BLaER1 (cell line): ENCODE data around the gene FCHO1.
"Not testable (repeated sequence)": the region's sequence is repeated elsewhere in the genome, so short reads cannot be mapped to it uniquely, and the experiment has no call there.

ENCODE experiments used
- H3K27ac ChIP-seq: shearing (Covaris generic); formaldehyde crosslinking; 2 replicates; pipeline ENCODE4 v1.8.1; 2022
- H3K27me3 ChIP-seq: shearing (Covaris generic); formaldehyde crosslinking; 2 replicates; pipeline ENCODE4 v1.8.1; 2022
- H3K36me3 ChIP-seq: shearing (Covaris generic); formaldehyde crosslinking; 2 replicates; pipeline ENCODE4 v1.8.1; 2022
- H3K4me1 ChIP-seq: shearing (Covaris generic); formaldehyde crosslinking; 2 replicates; pipeline ENCODE4 v1.8.1; 2022
- H3K4me2 ChIP-seq: shearing (Covaris generic); formaldehyde crosslinking; 2 replicates; pipeline ENCODE4 v1.8.1; 2022
- H3K4me3 ChIP-seq: shearing (Covaris generic); formaldehyde crosslinking; 2 replicates; pipeline ENCODE4 v1.8.1; 2022
- H3K9ac ChIP-seq: shearing (Covaris generic); formaldehyde crosslinking; 2 replicates; pipeline ENCODE4 v1.8.1; 2022
- H3K9me3 ChIP-seq: shearing (Covaris generic); formaldehyde crosslinking; 2 replicates; pipeline ENCODE4 v1.8.1; 2022
- H4K20me1 ChIP-seq: shearing (Covaris generic); formaldehyde crosslinking; 2 replicates; pipeline ENCODE4 v1.8.1; 2022
- Cebpa-rat ChIP-seq: shearing (Covaris generic); IDR thresholded peaks from 2 replicates; pipeline ENCODE4 v1.8.1; 2022

FCHO1 gene

GRCh38 chr19:17778251-17778967 is 27.1 kb downstream of the FCHO1 start:
- Histone ChIP-seq H3K36me3 (peaks cover 80% of the 10 kb centered on the region), H3K4me1 (peaks cover 24% of the 10 kb centered on the region), H3K9ac (no peak overlapping the region), H4K20me1 (peaks cover 30% of the 10 kb centered on the region), H3K4me2 (no peak overlapping the region; the same call in 1 of the 2 replicates), H3K27me3 (no peaks in the 10 kb centered on the region), H3K27ac (no peak overlapping the region), H3K9me3 (no peaks in the 10 kb centered on the region), H3K4me3 (no peak overlapping the region)
- TF ChIP-seq Cebpa-rat, result no peak

GRCh38 chr19:17778968-17779929 is 28.0 kb downstream of the FCHO1 start:
- H3K36me3 ChIP-seq, result peaks cover 83% of the 10 kb centered on the region
- peaks cover 28% of the 10 kb centered on the region for H3K4me1 ChIP-seq
- no peak overlapping the region; the same call in 1 of the 2 replicates for H3K4me2 ChIP-seq
- peaks cover 27% of the 10 kb centered on the region for H4K20me1 ChIP-seq
- no peak overlapping the region for H3K4me3 ChIP-seq
- TF ChIP-seq Cebpa-rat, result no peak
- no peaks in the 10 kb centered on the region for H3K9me3 ChIP-seq
- H3K27ac ChIP-seq, result no peak overlapping the region
- H3K9ac ChIP-seq, result no peak overlapping the region
- no peaks in the 10 kb centered on the region for H3K27me3 ChIP-seq

DNA sequence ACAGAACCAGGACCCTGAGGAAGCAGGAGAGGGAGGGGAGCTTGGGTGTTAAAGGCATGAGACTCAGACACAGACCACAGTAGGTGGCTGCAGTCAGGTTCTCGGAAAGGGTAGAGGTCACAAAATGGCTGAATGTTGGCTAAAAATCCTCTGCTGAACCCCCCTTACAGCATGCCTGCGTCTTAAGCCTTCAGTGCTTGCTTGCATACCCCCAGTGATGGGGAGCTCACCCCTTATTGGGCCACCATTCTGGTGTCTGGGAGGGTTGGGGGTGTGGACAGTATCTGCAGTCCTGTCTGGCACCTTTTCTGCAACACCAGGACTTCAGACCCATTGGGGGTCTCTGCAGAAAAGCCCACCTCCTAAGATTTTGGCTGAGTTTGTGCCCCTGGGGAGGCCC is 29.5 kb downstream of the FCHO1 start:
- H3K9me3 ChIP-seq, result no peaks in the 10 kb centered on the region

DNA sequence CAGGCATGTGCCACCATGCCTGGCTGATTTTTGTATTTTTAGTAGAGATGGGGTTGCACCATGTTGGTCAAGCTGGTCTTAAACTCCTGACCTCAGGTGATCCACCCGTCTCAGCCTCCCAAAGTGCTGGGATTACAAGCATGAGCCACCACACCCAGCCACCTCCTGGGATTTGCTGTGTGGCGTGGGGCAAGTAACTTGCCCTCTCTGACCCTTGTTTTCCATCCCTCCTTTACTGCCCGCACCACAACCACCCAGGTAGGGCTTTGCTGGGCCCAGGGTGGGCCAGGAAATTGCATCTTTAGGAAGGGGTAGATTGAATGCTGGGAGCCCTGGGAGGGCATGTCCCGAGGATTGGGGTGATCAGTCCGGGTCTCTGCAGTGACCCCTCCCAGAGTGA is 32.4 kb downstream of the FCHO1 start:
- H3K4me3 ChIP-seq, H4K20me1 ChIP-seq, H3K4me2 ChIP-seq, H3K27me3 ChIP-seq, H3K9ac ChIP-seq, H3K27ac ChIP-seq, H3K4me1 ChIP-seq, H3K9me3 ChIP-seq: not testable (repeated sequence)
- H3K36me3 ChIP-seq, result peaks cover 82% of the 10 kb centered on the region

More for the DNA sequence above, 29.5 kb downstream of the FCHO1 start:
- peaks cover 27% of the 10 kb centered on the region for H3K4me1 ChIP-seq
- peaks cover 16% of the 10 kb centered on the region for H4K20me1 ChIP-seq
- peaks cover 83% of the 10 kb centered on the region for H3K36me3 ChIP-seq
- no peak overlapping the region for H3K4me3 ChIP-seq
- H3K27me3 ChIP-seq, result no peaks in the 10 kb centered on the region
- H3K9ac ChIP-seq, result no peak overlapping the region
- no peak for TF ChIP-seq Cebpa-rat
- no peak overlapping the region for H3K27ac ChIP-seq
- no peak overlapping the region for H3K4me2 ChIP-seq

DNA sequence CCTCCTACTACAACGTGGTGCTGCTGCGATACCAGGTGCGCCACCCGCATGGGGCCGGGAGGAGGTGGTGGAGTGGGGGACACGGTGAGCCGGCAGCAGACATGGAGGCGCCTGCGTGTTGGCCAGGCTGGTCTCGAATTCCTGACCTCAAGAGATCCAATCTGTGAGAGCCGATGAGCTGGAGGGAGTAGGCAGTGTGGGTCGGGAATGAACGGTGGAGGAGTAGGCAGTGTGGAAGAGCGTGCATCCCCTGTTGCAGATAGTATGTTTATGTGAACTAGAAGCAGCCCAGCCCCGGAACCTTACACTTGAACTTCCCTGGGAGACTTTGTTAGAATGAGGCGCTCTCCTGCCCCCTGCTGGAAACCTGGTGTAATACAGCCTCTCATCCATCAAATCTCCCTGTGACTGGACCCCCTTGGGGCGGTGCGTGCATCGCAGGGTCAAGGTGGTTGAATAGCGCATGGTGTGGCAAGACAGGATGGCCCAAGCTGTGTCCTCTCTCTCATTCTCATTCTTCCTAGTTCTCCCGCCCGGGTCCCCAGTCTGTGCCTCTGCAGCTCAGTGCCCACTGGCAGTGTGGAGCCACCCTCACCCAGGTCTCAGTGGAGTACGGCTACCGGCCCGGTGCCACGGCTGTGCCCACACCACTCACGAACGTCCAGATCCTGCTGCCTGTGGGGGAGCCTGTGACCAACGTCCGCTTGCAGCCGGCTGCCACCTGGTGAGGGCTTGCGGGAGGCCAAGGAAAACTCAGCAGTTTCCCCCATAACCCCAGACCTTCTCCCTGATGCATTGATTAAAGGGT is 33.1 kb downstream of the FCHO1 start:
- no peak overlapping the region for H3K4me2 ChIP-seq
- H3K4me1 ChIP-seq, result 0 out of 2 replicates have a peak, but pooled peaks cover 3% of the 10 kb centered on the region
- no peak for TF ChIP-seq Cebpa-rat
- no peak overlapping the region for H3K4me3 ChIP-seq
- no peaks in the 10 kb centered on the region for H3K9me3 ChIP-seq
- peaks cover 87% of the 10 kb centered on the region for H3K36me3 ChIP-seq
- no peaks in the 10 kb centered on the region for H3K27me3 ChIP-seq
- H3K9ac ChIP-seq, result no peak overlapping the region
- no peaks in the 10 kb centered on the region; the same call in 1 of the 2 replicates for H4K20me1 ChIP-seq
- H3K27ac ChIP-seq, result no peak overlapping the region

DNA sequence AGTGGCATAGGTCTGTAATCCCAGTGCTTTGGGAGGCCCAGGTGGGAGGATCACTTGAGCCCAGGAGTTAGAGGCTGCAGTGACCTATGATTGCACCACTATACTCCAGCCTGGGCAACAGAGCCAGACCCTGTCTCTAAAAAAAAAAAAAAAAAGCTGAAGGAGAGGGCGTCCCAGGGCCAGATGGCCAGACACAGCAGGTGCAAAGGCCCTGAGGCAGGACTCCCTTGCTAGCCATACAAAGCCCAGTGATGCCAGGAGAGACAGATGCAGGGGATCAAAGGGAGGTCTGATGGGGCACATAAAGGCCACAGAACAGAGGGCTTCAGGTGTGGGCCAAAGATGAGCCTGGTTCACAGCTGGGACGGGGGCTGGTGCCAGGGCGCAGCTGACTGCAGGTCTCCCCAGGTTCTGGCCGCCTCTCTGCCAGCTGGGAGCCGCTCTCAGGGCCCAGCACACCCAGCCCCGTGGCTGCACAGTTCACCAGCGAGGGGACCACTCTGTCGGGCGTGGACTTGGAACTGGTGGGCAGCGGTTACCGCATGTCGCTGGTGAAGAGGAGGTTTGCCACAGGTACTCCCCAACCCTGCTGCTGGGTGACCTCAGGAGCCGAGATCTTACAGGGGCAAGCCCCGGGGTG is 36.1 kb downstream of the FCHO1 start:
- Histone ChIP-seq H3K4me1 (peaks cover 25% of the 10 kb centered on the region), H3K9me3 (no peaks in the 10 kb centered on the region), H3K27me3 (no peaks in the 10 kb centered on the region), H3K9ac (no peak overlapping the region), H4K20me1 (no peaks in the 10 kb centered on the region; the same call in 1 of the 2 replicates), H3K27ac (no peak overlapping the region), H3K36me3 (peaks cover 66% of the 10 kb centered on the region), H3K4me2 (no peak overlapping the region), H3K4me3 (no peak overlapping the region)
- TF ChIP-seq Cebpa-rat, result no peak

DNA sequence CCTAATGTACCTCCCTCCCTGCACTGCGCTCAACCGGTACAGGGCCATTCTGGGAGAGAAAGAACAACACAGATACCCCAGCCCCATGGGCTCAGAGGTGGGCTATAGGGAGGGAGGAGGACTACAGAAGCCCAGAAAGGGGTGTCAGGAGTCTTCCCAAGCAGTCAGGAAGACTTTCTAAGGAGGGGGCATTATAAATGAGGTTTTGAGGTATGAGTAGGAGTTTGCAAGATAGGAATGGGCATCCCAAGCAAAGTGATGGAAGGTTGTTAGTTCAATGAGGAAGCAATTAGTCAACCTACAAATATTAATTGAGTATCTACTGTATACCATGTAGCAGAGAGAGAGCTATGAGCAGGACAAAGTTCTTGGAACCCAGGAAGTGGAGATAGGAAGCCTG is 37.4 kb downstream of the FCHO1 start:
- no peak overlapping the region for H3K4me3 ChIP-seq
- no peaks in the 10 kb centered on the region; the same call in 1 of the 2 replicates for H4K20me1 ChIP-seq
- H3K4me2 ChIP-seq, result no peak overlapping the region
- H3K4me1 ChIP-seq, result peaks cover 25% of the 10 kb centered on the region
- no peaks in the 10 kb centered on the region for H3K9me3 ChIP-seq
- no peak overlapping the region for H3K9ac ChIP-seq
- no peak overlapping the region for H3K27ac ChIP-seq
- TF ChIP-seq Cebpa-rat, result no peak
- H3K27me3 ChIP-seq, result peaks cover 3% of the 10 kb centered on the region; the same call in 1 of the 2 replicates
- peaks cover 54% of the 10 kb centered on the region for H3K36me3 ChIP-seq

DNA sequence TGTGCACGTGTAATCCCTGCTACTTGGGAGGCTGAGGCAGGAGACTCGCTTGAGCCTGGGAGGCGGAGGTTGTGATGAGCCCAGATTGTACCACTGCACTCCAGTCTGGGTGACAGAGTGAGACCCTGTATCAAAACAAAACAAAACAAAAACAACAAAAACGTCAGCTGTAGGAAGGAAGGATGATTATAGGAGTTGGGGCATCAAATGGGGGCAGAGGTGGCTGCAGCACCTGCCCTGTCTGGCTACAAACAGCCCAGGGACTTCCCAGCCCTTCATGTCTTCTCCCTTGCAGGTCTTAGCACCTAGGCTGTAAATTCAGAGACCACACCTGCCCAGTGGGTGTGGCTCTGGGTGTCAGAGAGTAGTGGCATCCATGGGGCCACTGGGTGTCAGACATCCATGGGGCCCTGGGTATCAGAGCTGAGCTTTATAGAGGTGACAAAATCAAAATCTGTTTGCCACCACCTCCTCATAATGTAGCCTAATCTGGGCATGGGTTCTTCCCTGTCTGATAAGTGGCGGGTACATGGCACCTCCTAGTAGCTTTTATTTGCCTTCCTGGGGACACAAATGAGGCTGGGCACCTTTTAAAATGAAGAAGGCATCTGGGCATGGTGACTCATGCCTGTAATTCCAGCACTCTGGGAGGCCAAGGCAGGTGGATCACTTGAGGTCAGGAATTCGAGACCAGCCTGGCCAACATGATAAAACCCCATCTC is 38.9 kb downstream of the FCHO1 start:
- no peak overlapping the region for H3K9ac ChIP-seq
- no peak overlapping the region for H3K27ac ChIP-seq
- TF ChIP-seq Cebpa-rat, result no peak
- peak overlapping the region; percentile 63; the same call in 1 of the 2 replicates for H3K4me2 ChIP-seq
- no peak overlapping the region for H3K4me3 ChIP-seq
- H4K20me1 ChIP-seq, result no peaks in the 10 kb centered on the region
- H3K36me3 ChIP-seq, result peaks cover 38% of the 10 kb centered on the region
- H3K27me3 ChIP-seq, result peaks cover 19% of the 10 kb centered on the region
- H3K9me3 ChIP-seq, result no peaks in the 10 kb centered on the region
- peaks cover 30% of the 10 kb centered on the region for H3K4me1 ChIP-seq
